Tibial nerve (tissue), 4 donors: Measurements from ENCODE around the gene ZNF584. TPM values are rescaled to one million over a fixed set of nuclear protein-coding genes. Genes with fewer than 3 reads are reported as not detected.
"Not testable (repeated sequence)": the region's sequence is repeated elsewhere in the genome, so short reads cannot be mapped to it uniquely, and the experiment has no call there.

Experiments used
- DNase-seq, 2 donors: peaks; one replicate each; pipeline ENCODE4 v3.0.0-alpha.2; 2019; ENCODE audit warnings: low spot score in 2 of 2
- H3K27ac ChIP-seq, 4 donors: fragments of 200-600 bp; sonication (generic) in 3 of 4; one replicate each; pipeline ENCODE4 v1.5.1; 2017 to 2019; ENCODE audit warnings: mild to moderate bottlenecking in 1 of 4
- H3K27me3 ChIP-seq, 2 donors: fragments of 200-600 bp; sonication (generic) in 1 of 2; one replicate each; pipeline versions ENCODE4 v1.5.1 to v1.6.0; 2017 to 2019
- H3K36me3 ChIP-seq, 3 donors: fragments of 200-600 bp; sonication (generic); one replicate each; pipeline ENCODE4 v1.5.1; 2018 to 2019
- H3K4me1 ChIP-seq, 4 donors: fragments of 200-600 bp; sonication (generic) in 3 of 4; one replicate each; pipeline ENCODE4 v1.5.1; 2017 to 2019
- H3K4me3 ChIP-seq, 4 donors: fragments of 200-600 bp; sonication (generic) in 3 of 4; one replicate each; pipeline ENCODE4 v1.5.1; 2017 to 2019; ENCODE audit warnings: mild to moderate bottlenecking in 1 of 4, moderate library complexity in 1 of 4
- H3K9me3 ChIP-seq, 4 donors: fragments of 200-600 bp; sonication (generic) in 3 of 4; one replicate each; pipeline ENCODE4 v1.5.1; 2017 to 2019
- EP300 ChIP-seq, 2 donors: sonication (generic); formaldehyde crosslinking; IDR thresholded peaks; one replicate each; pipeline ENCODE4 v1.6.1; 2017; ENCODE audit warnings: antibody characterized with exemption in 2 of 2, mild to moderate bottlenecking in 1 of 2
- POLR2A ChIP-seq, 2 donors: fragments of 450-650 bp; IDR thresholded peaks; one replicate each; pipeline ENCODE4 v1.6.1; 2017; ENCODE audit warnings: antibody characterized with exemption in 2 of 2, mild to moderate bottlenecking in 2 of 2, moderate library complexity in 2 of 2
- WGBS, 2 donors: methylation state at CpG; one replicate each; pipeline ENCODE4 v1.1.5; 2018; 5-methylcytosine and 5-hydroxymethylcytosine counted together
- total RNA-seq, 4 donors: library from RNA; depleted of rRNA; stranded (reverse); fragments of >200 nt; gene quantifications; one replicate each; pipeline ENCODE4 v1.1.0, GENCODE V29; 2016
- TF ChIP-seq, protein P1 (sequence below), 5 experiments: fragments of 200-600 bp in 3 of 5; fragments of 450-650 bp in 2 of 5; sonication (generic) in 3 of 5; IDR thresholded peaks; one replicate each; pipeline ENCODE4 v1.5.1; 2016 to 2019; ENCODE audit warnings: antibody characterized with exemption in 5 of 5, mild to moderate bottlenecking in 3 of 5, moderate library complexity in 2 of 5

ZNF584 gene
- total RNA-seq, 4 donors from 2014 or later = 16.4 to 24.6 (median 20.9) TPM

DNA sequence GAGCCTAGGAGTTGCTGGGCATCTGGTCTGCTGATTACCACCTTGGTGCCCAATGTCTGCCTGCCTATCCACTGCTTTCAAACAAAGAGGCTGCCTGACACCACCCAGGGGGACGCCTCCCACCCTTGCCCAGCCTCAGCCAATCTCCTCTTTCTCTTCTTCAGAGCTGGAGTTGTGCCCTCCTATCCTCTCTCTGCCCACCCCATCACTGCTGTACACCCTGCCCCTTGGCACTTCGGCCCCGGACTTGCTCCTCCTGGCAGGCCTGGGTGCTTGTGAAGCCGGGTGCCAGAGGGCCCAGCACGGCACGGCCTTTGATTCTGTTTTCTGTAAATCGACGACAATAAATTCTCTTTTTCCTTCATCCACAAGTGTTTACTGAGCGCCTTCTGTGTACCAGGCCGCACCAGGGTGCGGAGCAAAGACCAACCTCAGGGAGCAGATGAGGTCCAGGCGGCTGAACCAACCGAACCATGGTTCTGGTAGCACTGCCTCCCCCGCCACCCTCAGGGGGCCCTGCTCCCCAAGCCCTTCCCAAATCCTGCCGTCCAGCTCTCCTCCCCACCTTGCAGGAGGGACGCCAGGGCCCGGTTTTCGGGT lies 8.0 kb upstream of the ZNF584 start:
- H3K27ac ChIP-seq = peak overlapping the region in 3 of 4 donors; percentile 50 to 90 (median 54)
- 40 to 44% methylated on average over 18 of the region's 18 CpGs for WGBS, 2 donors

DNA sequence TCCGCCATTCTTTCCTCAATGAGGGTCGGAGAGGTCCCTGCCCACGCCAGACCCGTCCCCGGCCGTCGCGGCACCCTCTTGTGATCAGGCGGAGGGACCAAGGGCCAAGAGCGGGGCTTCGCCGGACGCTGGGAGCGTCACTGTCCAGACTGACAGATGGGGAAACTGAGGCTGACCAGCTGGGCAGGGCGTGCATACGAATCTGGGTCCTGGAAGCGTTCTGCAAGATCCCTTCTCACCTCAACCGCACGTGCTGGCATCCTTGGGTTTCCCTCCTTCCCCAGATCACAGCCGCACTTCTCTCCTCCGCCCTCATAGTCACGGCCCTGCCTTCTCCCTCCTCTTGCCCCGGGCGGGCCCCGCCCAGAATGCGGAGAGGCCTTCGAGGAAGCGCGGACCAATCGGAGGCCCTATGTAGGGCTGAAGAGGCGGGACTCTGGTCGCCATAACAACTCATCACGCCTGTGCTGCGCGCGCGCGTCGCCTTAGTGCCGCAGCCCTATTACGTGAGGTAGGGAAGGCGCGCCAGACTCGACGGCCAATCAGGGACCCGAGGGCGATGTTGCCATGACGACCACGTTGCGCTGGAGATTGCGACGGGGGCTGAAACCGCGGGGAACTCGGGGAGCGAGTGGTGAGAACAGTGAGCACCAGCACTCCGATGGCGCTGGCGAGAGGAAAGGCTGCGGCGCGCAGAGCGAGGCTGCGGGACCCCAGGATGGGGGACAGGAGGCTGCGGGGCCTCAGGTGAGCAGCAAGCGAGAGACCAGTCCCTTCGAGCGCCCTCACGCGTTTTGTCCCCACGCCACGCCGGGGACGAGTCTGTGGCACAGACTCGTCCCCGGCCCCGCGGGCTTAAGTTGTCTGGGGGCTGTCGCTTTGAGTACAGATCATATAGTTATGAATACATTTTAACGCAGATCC lies 7.3 kb upstream of the ZNF584 start:
- peaks cover 0 to 19% of the 10 kb centered on the region in 2 donors for H3K27me3 ChIP-seq
- WGBS, 2 donors = 1 to 2% methylated on average over 43 to 63 of the region's 80 CpGs
- H3K27ac ChIP-seq = peak overlapping the region in 3 of 4 donors; percentile 76 to 90 (median 90)
- H3K4me3 ChIP-seq = peak overlapping the region; percentile 51 to 79 (median 58)
- peaks cover 0 to 29% (median 15%) of the 10 kb centered on the region in 4 donors for H3K4me1 ChIP-seq
- no peaks in the 10 kb centered on the region for H3K9me3 ChIP-seq
- peak; percentile 34 to 69 for TF ChIP-seq POLR2A (IDR thresholded peaks at IDR 0.05)
- TF ChIP-seq, protein P1, sequence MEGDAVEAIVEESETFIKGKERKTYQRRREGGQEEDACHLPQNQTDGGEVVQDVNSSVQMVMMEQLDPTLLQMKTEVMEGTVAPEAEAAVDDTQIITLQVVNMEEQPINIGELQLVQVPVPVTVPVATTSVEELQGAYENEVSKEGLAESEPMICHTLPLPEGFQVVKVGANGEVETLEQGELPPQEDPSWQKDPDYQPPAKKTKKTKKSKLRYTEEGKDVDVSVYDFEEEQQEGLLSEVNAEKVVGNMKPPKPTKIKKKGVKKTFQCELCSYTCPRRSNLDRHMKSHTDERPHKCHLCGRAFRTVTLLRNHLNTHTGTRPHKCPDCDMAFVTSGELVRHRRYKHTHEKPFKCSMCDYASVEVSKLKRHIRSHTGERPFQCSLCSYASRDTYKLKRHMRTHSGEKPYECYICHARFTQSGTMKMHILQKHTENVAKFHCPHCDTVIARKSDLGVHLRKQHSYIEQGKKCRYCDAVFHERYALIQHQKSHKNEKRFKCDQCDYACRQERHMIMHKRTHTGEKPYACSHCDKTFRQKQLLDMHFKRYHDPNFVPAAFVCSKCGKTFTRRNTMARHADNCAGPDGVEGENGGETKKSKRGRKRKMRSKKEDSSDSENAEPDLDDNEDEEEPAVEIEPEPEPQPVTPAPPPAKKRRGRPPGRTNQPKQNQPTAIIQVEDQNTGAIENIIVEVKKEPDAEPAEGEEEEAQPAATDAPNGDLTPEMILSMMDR (IDR thresholded peaks at IDR 0.05) = peak in 1 of 5 experiments; percentile 12
- TF ChIP-seq EP300 (IDR thresholded peaks at IDR 0.05) = peak; percentile 75 to 89
- DNase-seq = peak; percentile 100
- peaks cover 0 to 9% (median 0%) of the 10 kb centered on the region in 3 donors for H3K36me3 ChIP-seq

More for the DNA sequence above, 8.0 kb upstream of the ZNF584 start:
- Histone ChIP-seq H3K4me3 (peak overlapping the region; percentile 51 to 79 (median 58)), H3K4me1 (peaks cover 0 to 35% (median 15%) of the 10 kb centered on the region in 4 donors), H3K36me3 (peaks cover 0 to 11% (median 0%) of the 10 kb centered on the region in 3 donors), H3K27me3 (peaks cover 0 to 25% of the 10 kb centered on the region in 2 donors), H3K9me3 (no peaks in the 10 kb centered on the region)
- no peak for DNase-seq
- TF ChIP-seq, protein P1 (IDR thresholded peaks at IDR 0.05) = no peak
- TF ChIP-seq EP300 (IDR thresholded peaks at IDR 0.05) (no peak), POLR2A (IDR thresholded peaks at IDR 0.05) (no peak)

DNA sequence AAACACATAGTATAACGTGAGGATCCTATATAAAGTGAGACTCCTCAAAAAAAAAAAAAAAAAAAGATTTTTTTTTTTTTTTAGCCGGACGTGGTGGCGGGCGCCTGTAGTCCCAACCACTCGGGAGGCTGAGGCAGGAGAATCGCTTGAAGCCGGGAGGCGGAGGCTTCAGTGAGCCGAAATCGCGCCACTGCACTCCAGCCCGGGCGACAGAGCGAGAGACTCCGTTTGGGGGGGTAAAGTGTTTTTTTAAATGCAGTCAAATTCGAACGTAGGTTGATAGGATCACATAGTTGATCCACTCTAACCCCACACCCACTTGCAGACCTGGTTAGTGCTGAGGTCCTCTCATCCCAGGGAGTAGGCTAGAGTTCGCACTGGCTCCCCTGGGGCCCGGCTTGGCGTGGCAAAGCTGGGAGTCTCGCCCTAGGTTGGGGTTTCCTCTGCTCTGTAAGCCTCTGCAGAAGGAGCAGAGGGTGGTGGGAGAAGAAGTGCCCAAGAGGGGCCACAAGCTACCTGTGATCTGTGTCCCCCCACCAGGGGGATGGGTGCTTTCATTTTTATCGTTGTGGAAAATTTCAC lies 6.5 kb upstream of the ZNF584 start:
- H3K27me3 ChIP-seq = peaks cover 0 to 14% of the 10 kb centered on the region in 2 donors
- H3K4me3 ChIP-seq = peak overlapping the region; percentile 51 to 79 (median 58)
- peak overlapping the region in 3 of 4 donors; percentile 76 to 90 (median 90) for H3K27ac ChIP-seq
- H3K36me3 ChIP-seq = peaks cover 0 to 9% (median 0%) of the 10 kb centered on the region in 3 donors
- H3K4me1 ChIP-seq = peaks cover 0 to 27% (median 15%) of the 10 kb centered on the region in 4 donors
- DNase-seq = no peak
- 33 to 38% methylated on average over 23 of the region's 23 CpGs for WGBS, 2 donors
- TF ChIP-seq, protein P1 (IDR thresholded peaks at IDR 0.05) = peak in 1 of 5 experiments; percentile 14
- TF ChIP-seq POLR2A (IDR thresholded peaks at IDR 0.05) = no peak
- H3K9me3 ChIP-seq = no peaks in the 10 kb centered on the region

DNA sequence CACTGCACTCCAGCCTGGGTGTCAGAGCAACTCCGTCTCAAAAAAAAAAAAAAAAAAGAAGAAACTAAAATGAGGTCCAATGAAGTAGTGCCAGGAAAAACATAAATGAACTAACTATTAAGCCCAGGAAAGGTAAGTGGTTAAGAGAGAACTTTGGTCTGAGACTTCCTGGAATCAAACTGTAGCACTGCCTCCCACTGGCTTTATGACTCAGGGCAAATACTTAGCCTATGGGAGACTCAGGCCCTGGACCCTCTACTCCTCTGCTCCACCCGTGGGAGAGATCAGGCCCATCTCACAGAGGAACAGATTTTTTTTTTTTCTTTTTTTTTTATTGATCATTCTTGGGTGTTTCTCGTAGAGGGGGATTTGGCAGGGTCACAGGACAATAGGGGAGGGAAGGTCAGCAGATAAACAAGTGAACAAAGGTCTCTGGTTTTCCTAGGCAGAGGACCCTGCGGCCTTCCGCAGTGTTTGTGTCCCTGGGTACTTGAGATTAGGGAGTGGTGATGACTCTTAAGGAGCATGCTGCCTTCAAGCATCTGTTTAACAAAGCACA lies 4.5 kb upstream of the ZNF584 start:
- not testable (repeated sequence) for H3K27ac ChIP-seq, H3K36me3 ChIP-seq, H3K9me3 ChIP-seq, DNase-seq, H3K4me3 ChIP-seq, H3K27me3 ChIP-seq
- H3K4me1 ChIP-seq = peaks cover 0 to 36% (median 18%) of the 10 kb centered on the region in 4 donors
- 61 to 68% methylated on average over 4 to 5 of the region's 5 CpGs for WGBS, 2 donors
